Stimulated activated naive CD4-positive, alpha-beta T cell (primary cell): Measurements from ENCODE around the gene MSLN.
A peak's percentile ranks its signal among the peaks of the same experiment; 100 is the strongest.
"Not testable (repeated sequence)": the region's sequence is repeated elsewhere in the genome, so short reads cannot be mapped to it uniquely, and the experiment has no call there.

Source experiments
- DNase-seq, 6 experiments: peaks; one replicate each; lab custom pipeline; 2025; lab: John Stamatoyannopoulos, UW

MSLN gene

DNA sequence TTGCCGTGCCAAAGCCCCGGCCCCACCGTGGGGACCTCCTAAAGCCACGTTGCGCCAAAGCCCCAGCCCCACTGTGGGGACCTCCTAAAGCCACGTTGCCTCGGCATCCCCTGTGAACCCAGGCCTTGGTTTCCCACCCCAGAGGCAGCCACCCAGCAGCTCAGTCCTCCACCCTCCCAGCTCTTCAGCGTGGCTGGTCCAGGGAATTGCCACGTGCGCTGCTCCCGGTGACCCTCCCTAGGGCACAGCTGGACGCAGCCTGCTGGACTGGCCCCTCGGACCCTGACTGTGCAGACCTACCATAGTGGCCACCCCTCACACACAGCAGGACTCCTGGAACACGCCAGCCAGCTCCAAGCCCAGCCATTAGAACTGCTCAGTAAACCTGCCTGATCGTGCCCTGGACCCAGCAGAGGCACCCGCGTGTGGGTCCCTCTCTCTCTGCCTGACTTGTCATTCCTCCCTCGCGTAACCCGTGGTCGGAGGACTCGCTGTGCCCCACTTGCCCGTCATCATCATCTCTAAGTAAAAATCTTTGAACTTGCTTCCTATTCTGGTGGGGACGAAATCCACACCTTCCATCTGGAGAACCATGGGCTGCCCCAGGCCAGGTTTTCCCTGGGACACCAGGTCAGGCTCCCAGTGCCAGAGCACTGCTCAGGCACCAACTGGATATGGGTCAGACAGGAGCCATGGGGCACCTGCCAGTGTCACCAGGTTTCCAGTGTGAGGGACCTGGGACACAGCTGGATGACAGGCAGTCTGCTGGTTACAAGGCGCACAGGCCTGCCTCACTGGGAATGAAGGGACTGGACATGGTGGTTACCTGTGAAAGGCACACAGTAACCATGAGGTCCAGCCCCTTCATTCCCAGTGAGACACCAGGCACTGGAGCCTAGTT is 25.3 kb upstream of the MSLN start:
- no peak for DNase-seq

- DNase-seq = no peak
These were observed 24.5 kb upstream of the MSLN start for GRCh38 chr16:735982-736453.

- no peak for DNase-seq
These were observed 23.5 kb upstream of the MSLN start for GRCh38 chr16:736936-737481.

DNA sequence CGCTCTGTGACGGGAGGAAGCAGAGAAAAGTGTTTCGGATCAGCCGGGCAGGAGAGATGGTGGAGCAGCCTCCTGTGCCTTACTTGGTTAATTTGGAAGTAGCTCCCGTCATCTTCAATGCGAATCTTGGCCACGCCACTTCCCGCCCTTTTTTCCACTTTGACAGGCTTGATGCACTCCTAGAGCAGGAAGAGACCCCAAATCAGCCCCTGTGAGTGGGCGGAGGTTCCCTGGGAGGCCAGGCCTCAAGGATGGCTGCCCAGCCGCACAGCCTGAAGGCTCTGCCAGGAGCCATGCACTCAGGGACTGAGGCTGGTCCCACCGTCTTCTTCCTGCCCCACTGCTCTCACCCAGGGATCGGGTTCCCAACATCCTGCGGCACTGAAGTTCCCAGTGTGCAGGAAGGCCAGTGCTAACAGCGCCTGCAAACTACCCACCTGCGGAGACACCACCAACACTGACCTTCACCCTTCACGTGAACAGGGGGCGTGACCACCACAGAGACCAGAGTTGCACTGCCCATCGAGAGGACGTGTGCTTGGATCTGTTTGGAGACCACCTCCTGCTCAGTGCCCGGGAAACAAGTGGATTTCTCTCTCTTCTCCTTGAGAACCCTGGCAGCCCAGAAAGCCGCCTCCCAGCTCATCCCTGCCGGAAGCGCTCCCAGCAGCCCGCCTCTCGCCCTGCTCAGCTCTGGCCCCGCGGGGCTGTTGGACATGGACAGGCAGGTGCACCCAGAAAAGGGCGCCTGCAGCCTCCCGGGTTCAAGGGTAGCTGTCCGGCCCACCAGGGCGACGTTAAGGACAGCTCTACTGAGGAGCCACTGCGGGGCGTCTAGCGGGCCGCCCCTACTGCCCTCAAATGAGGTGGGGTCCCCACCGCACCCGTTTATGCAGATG is 20.7 kb upstream of the MSLN start:
- no peak for DNase-seq

GRCh38 chr16:740459-740763 is 20.1 kb upstream of the MSLN start:
- DNase-seq = no peak

DNA sequence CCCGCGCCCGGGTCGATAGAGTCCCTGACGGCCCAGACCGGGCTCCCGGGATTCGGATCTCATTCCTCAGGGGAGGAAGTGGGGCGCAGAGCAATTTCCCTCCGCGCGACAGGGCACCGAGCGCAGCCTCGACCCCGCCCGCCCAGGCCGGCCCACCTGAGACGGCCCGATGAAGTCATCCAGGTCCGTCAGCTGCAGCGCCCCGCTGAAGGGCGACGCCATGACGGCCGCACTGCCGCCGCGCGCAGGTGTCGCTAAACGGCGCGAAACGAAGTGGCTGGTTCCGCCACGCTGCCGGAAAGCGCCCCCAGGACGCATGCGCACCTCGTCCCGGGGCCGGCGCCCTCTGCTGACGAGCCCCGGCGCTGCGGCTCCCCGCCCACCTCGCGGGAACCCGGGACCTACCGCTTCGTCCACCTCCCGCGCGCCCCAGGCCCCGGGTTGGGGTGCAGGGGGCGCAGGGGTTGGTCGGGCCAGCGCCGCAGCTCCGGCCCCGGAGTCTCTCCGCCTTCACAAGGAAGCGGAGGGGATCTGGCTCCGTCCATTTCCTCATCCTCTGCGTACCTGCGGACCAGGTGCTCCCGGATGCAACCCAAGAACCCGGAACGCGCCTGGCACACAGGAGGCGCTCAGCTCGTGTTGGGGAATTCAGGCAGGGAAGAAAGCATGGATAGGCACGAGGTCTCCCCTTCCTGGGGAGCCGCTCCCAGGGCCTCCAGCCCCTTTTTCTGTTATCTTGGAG is 19.6 kb upstream of the MSLN start, which contains the start of gene CIAO3:
TSS of gene CIAO3 (minus strand) at position 234 of the 742 bp plus-strand sequence. CDS start at position 222, 12 bp downstream.
- peak; percentile 83 to 96 (median 92) for DNase-seq

DNA sequence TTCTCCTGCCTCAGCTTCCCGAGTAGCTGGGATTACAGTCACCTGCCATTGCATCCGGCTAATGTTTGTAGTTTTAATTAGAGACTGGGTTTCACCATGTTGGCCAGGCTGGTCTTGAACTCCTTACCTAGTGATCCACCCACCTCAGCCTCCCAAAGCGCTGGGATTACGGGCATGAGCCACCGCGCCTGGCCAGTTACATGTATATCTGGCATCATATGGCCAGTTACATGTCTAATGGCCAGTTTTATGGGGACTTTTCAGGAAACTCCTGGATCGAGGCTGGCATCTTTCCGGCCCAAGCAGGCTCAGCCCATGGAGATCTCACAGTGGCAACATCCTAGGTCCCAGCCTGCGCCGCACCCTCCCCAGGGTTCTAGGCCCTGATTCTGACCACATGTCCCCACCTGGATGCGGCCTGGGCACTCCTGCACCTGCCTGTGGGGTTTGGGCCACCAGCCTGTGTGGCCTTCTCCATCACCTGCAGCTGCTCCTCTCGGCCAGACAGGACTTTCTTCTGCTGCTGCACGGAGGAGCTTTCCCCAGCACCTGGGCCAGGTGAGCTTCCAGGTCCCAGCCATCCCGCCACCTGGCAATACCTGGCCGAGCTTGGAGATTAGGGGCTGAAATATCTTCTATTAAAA is 18.4 kb upstream of the MSLN start:
- DNase-seq = no peak

DNA sequence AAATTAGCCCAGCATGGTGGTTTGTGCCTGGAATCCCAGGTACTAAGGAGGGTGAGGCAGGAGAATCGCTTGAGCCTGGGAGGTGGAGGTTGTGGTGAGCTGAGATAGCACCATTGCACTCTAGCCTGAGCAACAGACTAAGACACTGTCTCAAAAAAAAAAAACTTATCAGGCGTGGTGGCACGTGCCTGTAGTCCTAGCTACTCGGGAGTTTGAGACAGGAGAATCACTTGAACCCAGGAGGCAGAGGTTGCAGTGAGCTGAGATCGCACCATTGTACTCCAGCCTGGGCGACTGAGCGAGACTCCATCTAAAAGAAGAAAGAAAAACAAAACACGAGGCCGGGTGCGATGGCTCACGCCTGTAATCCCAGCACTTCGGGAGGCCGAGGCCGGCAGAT is 17.6 kb upstream of the MSLN start:
- DNase-seq = not testable (repeated sequence)

GRCh38 chr16:743794-744500 is 16.6 kb upstream of the MSLN start:
- no peak for DNase-seq

- no peak for DNase-seq
These were observed 14.8 kb upstream of the MSLN start for GRCh38 chr16:745739-746138.

- DNase-seq = no peak
These were observed 13.9 kb upstream of the MSLN start for GRCh38 chr16:746637-747036.

- DNase-seq = no peak
These were observed 12.4 kb upstream of the MSLN start for GRCh38 chr16:747978-748746.

DNA sequence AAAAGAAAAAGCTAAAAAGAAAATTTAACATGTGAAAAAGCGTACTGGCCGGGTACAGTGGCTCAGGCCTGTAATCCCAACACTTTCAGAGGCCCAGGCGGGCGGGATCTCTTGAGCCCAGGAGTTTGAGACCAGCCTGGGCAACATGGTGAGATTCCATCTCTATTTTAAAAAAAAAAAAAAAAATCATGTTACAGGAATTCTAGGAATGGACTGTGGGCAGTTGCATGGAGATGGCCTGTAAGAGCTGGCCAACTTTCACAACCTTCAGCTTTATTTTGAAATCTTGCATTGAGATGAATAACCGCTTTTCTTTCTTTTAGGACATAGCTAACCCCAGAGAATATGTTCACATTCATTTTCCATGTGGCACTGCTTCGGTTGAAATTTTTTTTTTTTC is 11.5 kb upstream of the MSLN start:
- DNase-seq = no peak

DNA sequence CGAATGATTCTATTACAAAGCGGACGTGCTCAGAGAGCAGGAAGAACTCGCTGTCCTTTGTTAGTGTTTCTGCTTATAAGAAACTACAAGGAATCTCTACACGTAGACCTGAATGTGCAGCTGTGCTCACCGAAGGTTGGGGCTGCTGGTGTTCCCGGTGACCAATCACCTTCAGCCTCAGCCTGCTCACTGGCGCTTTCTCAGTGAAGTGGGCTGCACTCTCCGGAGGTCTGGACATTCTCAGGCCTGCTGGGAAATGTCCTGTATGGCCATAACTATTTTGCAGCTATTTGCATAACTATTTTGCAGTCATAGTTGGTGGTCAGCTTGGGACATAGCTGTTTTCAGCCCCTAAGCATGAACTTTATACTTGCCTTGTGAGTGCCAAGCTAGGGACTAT is 10.0 kb upstream of the MSLN start:
- DNase-seq = no peak

DNA sequence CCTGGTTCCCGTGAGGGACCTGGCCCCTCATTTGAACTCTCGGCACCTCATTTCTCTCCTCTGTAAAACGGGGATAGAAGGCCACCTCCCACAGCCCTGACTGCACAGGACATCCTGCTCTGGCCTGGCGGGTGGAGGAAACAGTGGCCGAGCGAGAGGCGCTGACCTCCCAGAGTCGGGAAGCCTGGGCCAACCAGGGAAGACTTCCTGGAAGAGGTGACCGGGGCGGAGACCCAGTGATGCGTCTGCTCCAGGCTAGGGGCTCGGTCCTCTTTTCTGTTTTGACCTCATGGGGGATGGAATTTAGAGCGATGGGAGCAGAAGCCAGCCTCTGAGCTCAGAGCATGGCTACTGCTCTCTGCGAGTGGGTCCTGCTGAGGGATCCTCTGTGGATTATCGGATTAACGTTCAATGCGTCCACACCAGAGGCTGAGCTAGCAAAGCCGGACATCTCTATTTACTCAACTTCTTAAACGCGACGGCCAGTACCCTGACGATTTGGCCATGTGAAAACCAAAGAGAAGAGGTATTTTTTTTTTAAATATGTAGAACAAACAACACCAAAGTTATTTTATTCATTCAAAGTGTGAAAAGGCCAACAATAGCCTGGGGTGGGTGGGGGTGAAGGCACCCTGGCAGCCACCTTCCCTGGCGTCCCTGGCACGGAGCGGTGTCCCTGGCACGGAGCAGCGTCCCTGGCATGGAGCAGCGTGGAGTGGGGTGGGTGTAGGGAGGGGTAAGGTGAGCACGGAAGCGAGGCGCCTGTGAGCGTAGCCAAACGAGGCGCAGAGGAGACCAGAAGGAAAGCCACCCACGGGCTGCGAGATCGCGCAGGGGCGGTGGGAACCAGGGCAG is 9.2 kb upstream of the MSLN start:
- DNase-seq = no peak

GRCh38 chr16:752007-752312 is 8.6 kb upstream of the MSLN start:
- DNase-seq = no peak

GRCh38 chr16:754121-754607 is 6.4 kb upstream of the MSLN start:
- DNase-seq = not testable (repeated sequence)

DNA sequence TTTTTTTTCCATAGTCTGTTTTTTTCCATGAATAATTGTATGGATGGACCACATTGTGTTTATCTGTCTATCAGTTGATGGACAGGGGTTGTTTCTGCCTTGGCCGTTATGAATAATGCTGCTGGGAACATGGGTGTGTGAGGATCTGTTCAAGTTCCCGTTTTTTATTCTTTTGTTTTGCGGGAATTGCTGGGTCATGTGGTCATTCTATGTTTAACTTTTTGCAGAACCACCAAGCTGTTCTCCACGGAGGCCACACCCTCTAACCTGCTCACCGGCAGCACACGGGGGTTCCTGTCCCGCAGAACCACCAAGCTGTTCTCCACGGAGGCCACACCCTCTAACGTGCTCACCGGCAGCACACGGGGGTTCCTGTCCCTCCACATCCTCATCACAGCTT is 5.9 kb upstream of the MSLN start:
- no peak for DNase-seq

- no peak for DNase-seq
These were observed 4.1 kb upstream of the MSLN start for GRCh38 chr16:756428-756827.
